ENCODE measurements around the gene CDC37. TPM values are rescaled to one million over a fixed set of nuclear protein-coding genes. Genes with fewer than 3 reads are reported as not detected.
A peak's percentile ranks its signal among the peaks of the same experiment; 100 is the strongest.

CDC37 gene
- total and polyA plus RNA-seq, 8 donors, result 84.3 to 390 (median 169) TPM

GRCh38 chr19:10353793-10354391, 49.5 kb downstream of the CDC37 start:
- peaks cover 39 to 97% (median 96%) of the 10 kb centered on the region in 4 donors for H3K36me3 ChIP-seq
- DNase-seq, result peak in 1 of 2 donors; percentile 83
- no peaks in the 10 kb centered on the region for H3K27me3 ChIP-seq
- H3K9me3 ChIP-seq, result no peaks in the 10 kb centered on the region
- intact Hi-C loops (cut with DNase I; ENCODE audit: low total_unique reads), result no loop called here
- TF ChIP-seq, protein P1, sequence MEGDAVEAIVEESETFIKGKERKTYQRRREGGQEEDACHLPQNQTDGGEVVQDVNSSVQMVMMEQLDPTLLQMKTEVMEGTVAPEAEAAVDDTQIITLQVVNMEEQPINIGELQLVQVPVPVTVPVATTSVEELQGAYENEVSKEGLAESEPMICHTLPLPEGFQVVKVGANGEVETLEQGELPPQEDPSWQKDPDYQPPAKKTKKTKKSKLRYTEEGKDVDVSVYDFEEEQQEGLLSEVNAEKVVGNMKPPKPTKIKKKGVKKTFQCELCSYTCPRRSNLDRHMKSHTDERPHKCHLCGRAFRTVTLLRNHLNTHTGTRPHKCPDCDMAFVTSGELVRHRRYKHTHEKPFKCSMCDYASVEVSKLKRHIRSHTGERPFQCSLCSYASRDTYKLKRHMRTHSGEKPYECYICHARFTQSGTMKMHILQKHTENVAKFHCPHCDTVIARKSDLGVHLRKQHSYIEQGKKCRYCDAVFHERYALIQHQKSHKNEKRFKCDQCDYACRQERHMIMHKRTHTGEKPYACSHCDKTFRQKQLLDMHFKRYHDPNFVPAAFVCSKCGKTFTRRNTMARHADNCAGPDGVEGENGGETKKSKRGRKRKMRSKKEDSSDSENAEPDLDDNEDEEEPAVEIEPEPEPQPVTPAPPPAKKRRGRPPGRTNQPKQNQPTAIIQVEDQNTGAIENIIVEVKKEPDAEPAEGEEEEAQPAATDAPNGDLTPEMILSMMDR (IDR thresholded peaks at IDR 0.05), result no peak
- TF ChIP-seq POLR2A (IDR thresholded peaks at IDR 0.05) (no peak), EP300 (IDR thresholded peaks at IDR 0.05) (no peak), POLR2AphosphoS5 (IDR thresholded peaks at IDR 0.05) (no peak)
- 78 to 89% (median 85%) methylated on average over 26 to 32 of the region's 32 CpGs for WGBS, 5 donors
- H3K27ac ChIP-seq, result peak overlapping the region in 1 of 5 donors; percentile 58
- H3K4me3 ChIP-seq, result no peak overlapping the region
- H3K4me1 ChIP-seq, result peaks cover 0 to 8% (median 4%) of the 10 kb centered on the region in 4 donors

DNA sequence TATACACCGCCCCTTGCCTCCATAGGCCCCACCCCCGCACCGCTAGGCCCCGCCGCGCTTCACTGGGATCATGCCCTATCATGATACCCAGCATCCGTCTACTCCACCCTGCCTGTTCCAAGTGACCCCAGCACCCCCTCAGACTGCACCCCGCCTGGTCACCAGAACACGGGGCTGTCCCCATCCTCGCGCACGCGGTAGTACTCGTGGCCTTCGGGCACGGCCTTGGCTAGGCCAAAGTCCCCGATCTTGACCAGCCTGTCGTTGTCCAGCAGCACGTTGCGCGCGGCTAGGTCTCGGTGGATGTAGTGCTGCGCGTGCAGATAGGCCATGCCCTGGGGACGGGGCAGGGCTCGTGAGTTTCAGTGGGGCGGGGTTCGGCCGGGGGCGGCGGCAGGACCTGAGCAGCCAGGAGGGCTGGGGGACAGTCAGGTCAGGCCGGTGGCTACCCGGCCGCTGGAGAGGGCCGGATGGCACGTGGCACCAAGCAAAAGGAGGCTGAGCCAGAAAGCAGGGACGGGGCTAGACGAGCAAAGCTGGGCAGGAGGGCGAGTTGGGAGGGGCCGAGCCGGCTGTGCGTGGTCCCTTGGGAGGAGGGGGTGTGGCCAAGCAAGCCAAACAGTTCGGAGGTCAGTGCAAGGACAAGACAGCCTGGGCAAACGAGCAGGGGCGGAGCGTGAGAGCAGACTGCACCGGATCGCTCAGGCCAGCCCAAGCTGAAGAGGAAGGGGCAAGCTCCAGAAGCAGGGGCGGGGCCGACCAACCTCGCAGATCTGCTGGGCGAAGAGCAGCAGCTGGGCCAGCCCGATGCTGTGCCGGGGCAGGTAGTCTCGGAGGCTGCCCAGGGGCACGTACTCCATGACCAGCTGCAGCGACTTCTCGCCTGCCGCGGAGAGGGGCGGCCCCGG, 50.3 kb downstream of the CDC37 start:
- peak in 1 of 2 donors; percentile 91 for DNase-seq
- 73 to 84% (median 78%) methylated on average over 54 to 63 of the region's 63 CpGs for WGBS, 5 donors
- intact Hi-C loops (cut with DNase I; ENCODE audit: low total_unique reads), result no loop called here
- peak overlapping the region in 3 of 5 donors; percentile 20 to 58 (median 32) for H3K27ac ChIP-seq
- TF ChIP-seq, protein P1 (IDR thresholded peaks at IDR 0.05), result no peak
- no peak for TF ChIP-seq EP300 (IDR thresholded peaks at IDR 0.05)
- TF ChIP-seq POLR2AphosphoS5 (IDR thresholded peaks at IDR 0.05), result no peak
- TF ChIP-seq POLR2A (IDR thresholded peaks at IDR 0.05), result no peak
- H3K9me3 ChIP-seq, result no peaks in the 10 kb centered on the region
- H3K27me3 ChIP-seq, result no peaks in the 10 kb centered on the region
- H3K4me1 ChIP-seq, result peaks cover 0 to 8% (median 4%) of the 10 kb centered on the region in 4 donors
- peaks cover 35 to 90% (median 88%) of the 10 kb centered on the region in 4 donors for H3K36me3 ChIP-seq
- H3K4me3 ChIP-seq, result no peak overlapping the region

GRCh38 chr19:10346509-10346908, 56.8 kb downstream of the CDC37 start:
- Histone ChIP-seq H3K9me3 (no peaks in the 10 kb centered on the region), H3K27me3 (no peaks in the 10 kb centered on the region), H3K4me3 (no peak overlapping the region), H3K27ac (peak overlapping the region in 2 of 5 donors; percentile 64 to 65), H3K4me1 (no peaks in the 10 kb centered on the region), H3K36me3 (peaks cover 0 to 26% (median 23%) of the 10 kb centered on the region in 4 donors)
- intact Hi-C loops (cut with DNase I; ENCODE audit: low total_unique reads), result no loop called here
- 65 to 86% (median 78%) methylated on average over 10 of the region's 10 CpGs for WGBS, 5 donors
- no peak for DNase-seq
- no peak for TF ChIP-seq POLR2A (IDR thresholded peaks at IDR 0.05)
- TF ChIP-seq, protein P1 (IDR thresholded peaks at IDR 0.05), result no peak
- no peak for TF ChIP-seq EP300 (IDR thresholded peaks at IDR 0.05)
- no peak for TF ChIP-seq POLR2AphosphoS5 (IDR thresholded peaks at IDR 0.05)

DNA sequence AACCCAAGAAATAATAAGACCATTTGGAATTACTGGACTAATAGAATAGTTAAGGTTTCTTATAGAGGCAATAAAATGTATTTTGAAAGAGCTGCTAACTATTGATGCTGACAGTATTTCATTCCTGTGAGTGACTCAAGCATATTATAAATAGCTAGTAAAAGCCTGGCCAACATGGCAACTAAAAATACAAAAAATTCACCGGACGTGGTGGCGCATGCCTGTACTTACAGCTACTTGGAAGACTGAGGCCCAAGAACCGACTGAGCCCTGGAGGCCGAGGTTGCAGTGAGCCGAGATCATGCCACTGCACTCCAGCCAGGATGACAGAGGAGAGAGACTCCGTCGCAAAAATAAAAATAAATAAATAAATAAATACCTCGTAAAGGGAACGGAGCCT, 58.6 kb downstream of the CDC37 start:
- Histone ChIP-seq H3K4me3 (no peak overlapping the region), H3K27ac (no peak overlapping the region), H3K36me3 (peaks cover 0 to 8% (median 6%) of the 10 kb centered on the region in 4 donors), H3K4me1 (peaks cover 0 to 2% (median 0%) of the 10 kb centered on the region in 4 donors), H3K27me3 (no peaks in the 10 kb centered on the region), H3K9me3 (no peaks in the 10 kb centered on the region)
- no peak for TF ChIP-seq POLR2A (IDR thresholded peaks at IDR 0.05)
- no peak for TF ChIP-seq EP300 (IDR thresholded peaks at IDR 0.05)
- TF ChIP-seq, protein P1 (IDR thresholded peaks at IDR 0.05), result no peak
- no peak for TF ChIP-seq POLR2AphosphoS5 (IDR thresholded peaks at IDR 0.05)
- intact Hi-C loops (cut with DNase I; ENCODE audit: low total_unique reads), result no loop called here
- no peak for DNase-seq
- 82 to 97% (median 92%) methylated on average over 10 of the region's 10 CpGs for WGBS, 5 donors

Measured in stomach (tissue), 9 donors.